ENCODE measurements around the gene TCF7L2. TPM values are rescaled to one million over a fixed set of nuclear protein-coding genes. Genes with fewer than 3 reads are reported as not detected.
"Not testable (repeated sequence)": the region's sequence is repeated elsewhere in the genome, so short reads cannot be mapped to it uniquely, and the experiment has no call there.

Gene TCF7L2
- total and polyA plus RNA-seq, 2 donors: 19.5 to 24.7 TPM

DNA sequence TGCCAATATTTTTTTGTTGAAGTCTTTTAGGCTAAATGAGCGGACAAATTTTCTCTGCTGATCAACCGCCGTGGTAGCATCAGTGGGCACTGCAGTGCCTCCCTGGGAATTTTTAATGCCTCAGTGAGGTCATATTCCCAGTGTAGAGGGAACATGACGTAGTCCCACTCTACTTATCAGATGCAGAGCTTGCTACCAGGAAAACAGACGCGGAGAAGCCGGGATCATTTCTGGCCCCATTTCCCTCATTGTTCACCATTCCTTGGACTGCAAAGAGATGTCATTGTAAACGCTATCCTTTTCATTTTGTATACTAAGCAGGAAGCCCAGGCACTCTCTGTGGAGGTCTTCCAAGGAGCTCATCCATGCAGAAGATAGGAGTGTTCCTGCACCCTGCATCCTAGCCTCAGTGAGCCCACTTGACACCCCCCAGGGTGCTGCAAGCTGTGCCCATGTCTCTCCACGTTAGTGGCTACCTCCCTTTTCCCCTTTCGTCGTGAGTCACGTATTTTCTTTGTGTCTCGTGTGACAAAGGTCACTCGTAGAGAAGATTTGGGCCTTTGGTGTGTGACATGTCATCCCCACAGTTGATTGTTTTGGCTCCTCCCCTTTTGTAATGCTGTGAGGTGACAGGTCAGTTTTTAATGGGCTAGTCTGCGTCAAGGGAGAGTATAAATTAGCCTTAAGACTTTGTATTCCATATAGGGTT, 145.5 kb downstream of the TCF7L2 start:
- no peak for DNase-seq (ENCODE audit: extremely low spot score)
- no peak overlapping the region for H3K4me3 ChIP-seq (ENCODE audit: low read depth, low read length)
- peaks cover 1% of the 10 kb centered on the region for H3K4me1 ChIP-seq (ENCODE audit: insufficient read depth)
- H3K36me3 ChIP-seq (ENCODE audit: insufficient read depth): no peaks in the 10 kb centered on the region
- WGBS: 85% methylated on average over 15 of the region's 15 CpGs
- H3K27ac ChIP-seq (ENCODE audit: low read depth): no peak overlapping the region

DNA sequence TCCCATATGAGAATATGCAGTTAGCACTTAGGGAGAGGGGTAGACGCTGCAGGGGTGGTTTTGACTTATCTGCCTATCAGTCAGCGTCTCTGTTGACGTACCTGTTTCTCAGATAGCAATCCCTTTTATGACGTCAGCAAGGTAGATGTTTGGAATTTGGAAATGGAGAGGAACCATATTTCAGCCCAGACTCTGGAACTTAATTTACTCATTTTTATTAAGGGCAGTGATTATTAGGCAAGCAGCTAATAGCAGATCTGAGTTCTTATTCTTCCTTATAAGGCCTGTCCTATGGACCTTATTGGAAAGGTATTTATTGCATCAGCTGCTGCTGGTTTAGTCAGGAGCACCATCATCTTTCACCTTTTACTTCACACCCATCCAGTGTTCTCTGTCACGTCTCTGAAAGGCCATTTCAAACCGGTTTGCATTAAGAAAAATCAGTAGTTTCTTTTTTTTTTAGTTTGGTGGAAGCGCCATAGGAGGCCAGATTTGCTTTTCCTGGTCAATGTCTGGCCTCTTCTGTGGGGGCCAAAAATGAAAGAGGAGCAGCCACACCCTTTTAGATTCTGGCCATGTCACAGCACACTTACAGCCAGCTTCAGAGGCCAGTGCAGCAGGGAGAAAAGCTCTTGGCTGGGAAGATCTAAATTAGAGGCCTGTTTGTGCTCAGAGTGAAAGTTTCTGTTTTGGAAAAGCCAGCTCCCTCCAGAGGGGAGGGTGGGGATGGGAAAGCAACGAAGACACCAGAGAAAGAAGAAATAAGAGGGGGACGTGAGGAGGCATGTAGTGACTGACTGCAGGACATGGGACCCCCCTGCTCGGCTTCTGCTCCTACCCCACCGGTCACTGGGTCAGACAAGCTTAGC, 146.3 kb downstream of the TCF7L2 start:
- 62% methylated on average over 11 of the region's 11 CpGs for WGBS
- H3K36me3 ChIP-seq (ENCODE audit: insufficient read depth): no peaks in the 10 kb centered on the region
- no peak for DNase-seq (ENCODE audit: extremely low spot score)
- H3K4me1 ChIP-seq (ENCODE audit: insufficient read depth): peaks cover 1% of the 10 kb centered on the region
- H3K4me3 ChIP-seq (ENCODE audit: low read depth, low read length): no peak overlapping the region
- H3K27ac ChIP-seq (ENCODE audit: low read depth): no peak overlapping the region

DNA sequence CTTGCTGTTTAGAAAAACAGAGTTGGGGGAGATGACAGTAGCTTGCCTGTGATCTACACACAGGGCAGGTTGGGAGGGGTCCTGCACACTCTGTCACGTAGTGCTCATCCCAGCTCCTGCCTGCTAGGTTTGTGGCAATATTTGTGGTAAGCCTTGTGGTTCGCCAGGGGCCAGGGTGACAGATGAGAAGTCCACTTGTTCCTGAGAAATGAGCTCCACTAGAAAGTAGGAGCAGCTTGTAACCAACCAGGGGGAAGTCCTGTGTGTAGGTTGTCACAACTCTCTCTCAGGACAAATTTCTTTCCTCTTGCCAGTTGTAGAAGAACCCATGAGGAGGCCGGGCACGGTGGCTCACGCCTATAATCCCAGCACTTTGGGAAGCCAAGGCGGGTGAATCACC, 147.0 kb downstream of the TCF7L2 start:
- peaks cover 1% of the 10 kb centered on the region for H3K4me1 ChIP-seq (ENCODE audit: insufficient read depth)
- 82% methylated on average over 6 of the region's 6 CpGs for WGBS

DNA sequence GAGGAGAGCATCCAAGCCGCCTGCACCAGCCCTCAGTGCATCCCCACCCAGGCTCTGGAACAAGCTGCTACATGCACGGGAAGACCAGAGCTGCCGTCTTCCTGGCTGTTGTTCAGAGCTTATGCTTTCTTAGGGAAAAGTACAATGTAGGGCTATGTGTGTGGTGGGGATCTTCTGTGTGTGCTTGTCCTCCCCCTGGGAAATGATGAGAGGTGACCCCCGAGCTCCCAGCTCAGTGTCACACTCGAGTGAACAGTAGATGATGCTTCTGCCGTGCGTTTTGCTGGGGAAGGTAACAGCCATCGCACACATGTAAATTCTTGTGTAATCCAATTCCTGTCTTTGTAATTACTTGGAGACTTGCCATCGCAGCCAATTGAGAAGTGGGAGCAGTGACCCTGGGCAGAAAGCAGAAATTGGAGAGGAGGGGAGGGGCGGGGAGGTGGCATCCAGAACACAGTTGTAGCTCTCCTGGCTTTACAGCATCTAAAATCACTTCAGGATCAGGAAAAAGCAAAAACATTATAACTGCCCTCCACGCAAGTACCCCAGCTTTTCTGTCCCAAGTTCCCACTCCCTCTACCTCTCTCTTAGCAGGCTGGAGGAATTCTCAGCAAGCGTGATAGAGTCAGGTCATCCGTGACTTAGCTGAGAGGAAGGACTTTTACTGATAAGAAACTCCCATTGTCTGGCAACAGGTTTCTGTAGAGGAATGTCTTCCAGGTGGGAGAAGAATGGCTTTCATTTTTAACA, 149.6 kb downstream of the TCF7L2 start:
- H3K4me3 ChIP-seq (ENCODE audit: low read depth, low read length): no peak overlapping the region
- H3K4me1 ChIP-seq (ENCODE audit: insufficient read depth): no peaks in the 10 kb centered on the region
- no peak for DNase-seq (ENCODE audit: extremely low spot score)
- H3K36me3 ChIP-seq (ENCODE audit: insufficient read depth): no peaks in the 10 kb centered on the region
- WGBS: 58% methylated on average over 13 of the region's 13 CpGs
- no peak overlapping the region for H3K27ac ChIP-seq (ENCODE audit: low read depth)

More for the DNA sequence above, 147.0 kb downstream of the TCF7L2 start:
- Histone ChIP-seq H3K36me3 (ENCODE audit: insufficient read depth) (no peaks in the 10 kb centered on the region), H3K27ac (ENCODE audit: low read depth) (no peak overlapping the region), H3K4me3 (ENCODE audit: low read depth, low read length) (no peak overlapping the region)
- DNase-seq (ENCODE audit: extremely low spot score): no peak

DNA sequence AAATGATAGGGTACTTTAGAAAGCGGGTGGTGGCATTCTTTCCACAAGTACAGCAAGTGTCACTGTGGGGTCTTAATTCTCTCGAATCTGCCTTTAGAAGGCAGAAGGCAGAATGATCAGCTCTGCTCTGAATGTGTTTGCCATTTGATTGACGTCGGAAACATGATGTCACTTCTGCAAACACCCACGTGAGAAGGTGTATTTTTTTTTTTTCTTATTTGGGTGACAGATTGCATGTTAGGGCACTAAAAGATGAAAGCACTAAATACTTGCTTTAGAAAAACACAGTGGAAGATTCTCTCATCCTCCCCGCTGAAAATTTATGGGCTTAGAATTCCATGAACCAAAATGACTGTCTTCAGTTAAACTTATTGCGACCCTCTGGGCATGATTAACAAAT, 150.2 kb downstream of the TCF7L2 start:
- Histone ChIP-seq H3K4me3 (ENCODE audit: low read depth, low read length) (no peak overlapping the region), H3K27ac (ENCODE audit: low read depth) (no peak overlapping the region), H3K4me1 (ENCODE audit: insufficient read depth) (no peaks in the 10 kb centered on the region), H3K36me3 (ENCODE audit: insufficient read depth) (no peaks in the 10 kb centered on the region)
- 81% methylated on average over 7 of the region's 7 CpGs for WGBS
- DNase-seq (ENCODE audit: extremely low spot score): no peak

DNA sequence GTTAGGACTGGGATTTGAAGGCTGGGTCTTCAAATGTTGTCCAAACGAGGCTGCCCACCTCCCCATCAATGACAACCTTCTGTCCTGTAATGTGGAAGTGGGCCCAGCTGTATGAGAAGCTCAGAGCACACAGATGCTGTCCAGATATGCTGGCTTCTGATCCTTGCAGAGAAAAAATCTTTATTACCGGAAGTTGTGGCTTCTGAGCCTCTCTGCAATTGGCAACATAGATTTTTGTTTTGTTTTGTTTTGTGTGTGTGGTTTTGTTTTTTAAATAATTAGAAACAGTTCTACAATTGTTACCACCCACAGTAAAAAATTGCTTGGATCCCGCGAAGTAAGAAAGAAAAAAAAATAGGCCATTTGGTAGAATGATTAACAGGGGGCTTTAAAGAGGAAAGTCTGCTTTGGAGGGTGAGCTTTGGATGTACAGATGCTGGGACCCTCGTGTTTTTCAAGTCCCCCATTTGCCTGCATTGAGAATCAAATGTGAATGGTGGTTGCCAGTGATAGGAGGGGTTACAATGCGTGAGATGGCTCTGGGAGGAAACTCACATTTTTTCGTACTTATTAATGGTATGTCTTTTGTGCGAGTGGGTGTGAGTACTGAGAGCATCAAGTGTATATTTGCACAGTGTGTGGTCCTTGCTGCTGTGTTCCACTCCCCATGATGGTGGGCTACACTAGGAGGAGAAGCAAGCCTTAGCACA, 153.2 kb downstream of the TCF7L2 start:
- H3K4me1 ChIP-seq (ENCODE audit: insufficient read depth): no peaks in the 10 kb centered on the region
- no peak for DNase-seq (ENCODE audit: extremely low spot score)
- WGBS: 56% methylated on average over 8 of the region's 8 CpGs
- H3K4me3 ChIP-seq (ENCODE audit: low read depth, low read length): no peak overlapping the region
- H3K36me3 ChIP-seq (ENCODE audit: insufficient read depth): no peaks in the 10 kb centered on the region
- no peak overlapping the region for H3K27ac ChIP-seq (ENCODE audit: low read depth)

DNA sequence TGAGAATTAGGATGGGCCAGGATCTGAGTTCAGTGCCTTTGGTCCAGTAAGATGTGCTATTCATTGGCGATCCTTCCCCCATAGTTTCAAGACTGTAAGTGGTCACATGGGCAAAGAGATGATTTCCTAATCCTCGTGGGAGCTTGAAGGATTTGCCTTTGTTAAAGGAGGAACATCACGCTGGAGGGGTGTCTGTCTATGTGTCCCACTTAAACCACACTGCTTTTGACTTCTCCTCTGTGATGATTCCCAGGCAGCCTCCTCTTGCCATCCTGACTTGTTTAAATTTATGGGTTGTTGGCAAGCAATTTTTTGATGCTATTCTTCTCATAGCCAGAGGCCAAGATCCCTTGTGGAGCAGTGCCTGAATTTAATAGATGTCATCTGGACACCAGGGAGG, 154.0 kb downstream of the TCF7L2 start:
- no peak for DNase-seq (ENCODE audit: extremely low spot score)
- H3K4me1 ChIP-seq (ENCODE audit: insufficient read depth): no peaks in the 10 kb centered on the region
- WGBS: 44% methylated on average over 3 of the region's 3 CpGs
- H3K36me3 ChIP-seq (ENCODE audit: insufficient read depth): no peaks in the 10 kb centered on the region
- no peak overlapping the region for H3K27ac ChIP-seq (ENCODE audit: low read depth)
- no peak overlapping the region for H3K4me3 ChIP-seq (ENCODE audit: low read depth, low read length)

DNA sequence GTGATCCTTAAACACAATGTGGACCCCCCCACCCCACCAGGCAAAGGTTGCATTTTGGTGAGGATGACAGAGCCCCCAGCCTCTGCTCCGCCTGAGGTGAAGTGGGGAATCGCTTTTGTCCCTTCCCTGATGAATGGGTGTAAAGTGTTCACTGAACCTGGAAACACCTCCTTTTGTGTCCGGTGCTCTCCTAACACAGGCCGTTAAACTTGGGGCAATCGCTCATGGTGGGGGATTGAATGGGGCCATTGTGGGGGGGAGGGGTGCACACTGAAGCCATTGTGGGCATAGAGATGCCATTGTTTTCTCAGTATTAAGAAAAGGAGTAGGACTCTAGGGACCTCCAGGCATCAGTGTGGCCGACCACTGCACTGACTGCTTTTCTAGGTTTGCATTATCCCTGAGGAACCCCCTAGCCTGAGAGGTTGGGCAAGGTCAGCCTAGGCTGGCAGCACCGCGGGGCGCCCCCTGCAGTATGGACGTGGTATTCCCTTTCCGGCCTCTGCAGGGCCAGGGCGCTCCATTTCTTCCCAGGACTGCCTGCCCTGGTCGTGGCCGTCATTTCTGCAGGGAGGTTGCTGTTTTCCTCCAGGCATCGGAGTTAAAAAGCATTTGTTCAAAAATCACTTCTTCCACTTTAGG, 158.3 kb downstream of the TCF7L2 start:
- H3K4me1 ChIP-seq (ENCODE audit: insufficient read depth): no peaks in the 10 kb centered on the region
- no peak overlapping the region for H3K27ac ChIP-seq (ENCODE audit: low read depth)
- no peak for DNase-seq (ENCODE audit: extremely low spot score)
- H3K36me3 ChIP-seq (ENCODE audit: insufficient read depth): no peaks in the 10 kb centered on the region
- no peak overlapping the region for H3K4me3 ChIP-seq (ENCODE audit: low read depth, low read length)
- WGBS: 74% methylated on average over 15 of the region's 15 CpGs

DNA sequence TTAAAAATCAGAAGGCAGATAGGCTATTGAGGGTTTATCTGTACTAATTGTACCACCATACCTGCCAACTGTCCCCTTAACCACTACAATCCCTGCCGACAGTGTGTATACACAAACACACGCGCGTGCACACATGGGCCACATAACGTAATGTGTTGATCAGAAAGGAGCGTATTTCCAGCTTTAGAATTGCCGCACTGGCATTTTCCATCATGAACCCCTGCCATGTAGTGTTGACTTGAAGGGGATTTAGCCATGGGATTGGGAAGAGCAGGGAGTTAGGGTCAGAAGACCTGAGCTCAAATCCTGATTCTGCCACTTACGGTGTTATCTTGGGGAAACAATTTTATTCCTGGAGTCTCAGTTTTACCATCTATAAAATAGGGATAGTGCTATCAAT, 158.9 kb downstream of the TCF7L2 start:
- Histone ChIP-seq H3K4me3 (ENCODE audit: low read depth, low read length) (no peak overlapping the region), H3K4me1 (ENCODE audit: insufficient read depth) (no peaks in the 10 kb centered on the region), H3K36me3 (ENCODE audit: insufficient read depth) (no peaks in the 10 kb centered on the region), H3K27ac (ENCODE audit: low read depth) (no peak overlapping the region)
- no peak for DNase-seq (ENCODE audit: extremely low spot score)
- 97% methylated on average over 8 of the region's 8 CpGs for WGBS

DNA sequence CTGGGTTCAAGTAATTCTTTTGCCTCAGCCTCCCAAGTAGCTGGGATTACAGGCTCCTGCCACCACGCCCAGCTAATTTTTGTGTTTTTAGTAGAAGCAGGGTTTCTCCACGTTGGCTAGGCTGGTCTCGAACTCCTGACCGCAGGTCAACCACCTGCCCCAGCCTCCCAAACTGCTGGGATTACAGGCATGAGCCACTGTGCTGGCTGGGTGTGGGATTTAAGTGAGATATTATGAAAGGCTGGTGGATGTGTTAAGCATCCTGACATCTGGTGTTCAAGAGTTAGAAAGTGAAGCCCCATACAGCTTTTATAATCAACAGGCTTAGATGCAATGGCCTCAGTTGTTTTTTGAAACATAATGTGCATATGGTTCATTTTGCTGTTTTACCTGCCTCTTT, 159.4 kb downstream of the TCF7L2 start:
- not testable (repeated sequence) for H3K4me1 ChIP-seq (ENCODE audit: insufficient read depth)
- 94% methylated on average over 4 of the region's 4 CpGs for WGBS

DNA sequence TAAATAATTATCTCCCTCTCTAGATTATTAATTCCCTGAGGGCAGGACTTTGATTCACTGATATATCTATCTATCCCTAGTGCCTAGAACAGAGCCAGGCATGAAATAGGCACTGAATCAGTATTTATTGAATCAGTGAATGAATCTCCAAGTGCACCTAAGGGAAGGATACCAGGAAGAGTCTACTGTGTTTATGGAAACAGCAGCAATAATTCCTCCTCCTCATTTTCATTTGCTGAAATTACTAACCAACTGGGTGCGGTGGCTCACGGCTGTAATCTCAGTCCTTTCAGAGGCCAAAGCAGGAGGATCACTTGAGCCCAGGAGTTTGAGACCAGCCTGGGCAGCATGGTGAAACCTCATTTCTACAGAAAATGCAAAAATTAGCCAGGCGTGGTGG, 161.2 kb downstream of the TCF7L2 start:
- Histone ChIP-seq H3K36me3 (ENCODE audit: insufficient read depth) (no peaks in the 10 kb centered on the region), H3K4me3 (ENCODE audit: low read depth, low read length) (no peak overlapping the region), H3K27ac (ENCODE audit: low read depth) (no peak overlapping the region), H3K4me1 (ENCODE audit: insufficient read depth) (no peaks in the 10 kb centered on the region)
- WGBS: 98% methylated on average over 3 of the region's 3 CpGs
- DNase-seq (ENCODE audit: extremely low spot score): no peak

More for the DNA sequence above, 159.4 kb downstream of the TCF7L2 start:
- H3K27ac ChIP-seq (ENCODE audit: low read depth); H3K4me3 ChIP-seq (ENCODE audit: low read depth, low read length); H3K36me3 ChIP-seq (ENCODE audit: insufficient read depth); DNase-seq (ENCODE audit: extremely low spot score): not testable (repeated sequence)

DNA sequence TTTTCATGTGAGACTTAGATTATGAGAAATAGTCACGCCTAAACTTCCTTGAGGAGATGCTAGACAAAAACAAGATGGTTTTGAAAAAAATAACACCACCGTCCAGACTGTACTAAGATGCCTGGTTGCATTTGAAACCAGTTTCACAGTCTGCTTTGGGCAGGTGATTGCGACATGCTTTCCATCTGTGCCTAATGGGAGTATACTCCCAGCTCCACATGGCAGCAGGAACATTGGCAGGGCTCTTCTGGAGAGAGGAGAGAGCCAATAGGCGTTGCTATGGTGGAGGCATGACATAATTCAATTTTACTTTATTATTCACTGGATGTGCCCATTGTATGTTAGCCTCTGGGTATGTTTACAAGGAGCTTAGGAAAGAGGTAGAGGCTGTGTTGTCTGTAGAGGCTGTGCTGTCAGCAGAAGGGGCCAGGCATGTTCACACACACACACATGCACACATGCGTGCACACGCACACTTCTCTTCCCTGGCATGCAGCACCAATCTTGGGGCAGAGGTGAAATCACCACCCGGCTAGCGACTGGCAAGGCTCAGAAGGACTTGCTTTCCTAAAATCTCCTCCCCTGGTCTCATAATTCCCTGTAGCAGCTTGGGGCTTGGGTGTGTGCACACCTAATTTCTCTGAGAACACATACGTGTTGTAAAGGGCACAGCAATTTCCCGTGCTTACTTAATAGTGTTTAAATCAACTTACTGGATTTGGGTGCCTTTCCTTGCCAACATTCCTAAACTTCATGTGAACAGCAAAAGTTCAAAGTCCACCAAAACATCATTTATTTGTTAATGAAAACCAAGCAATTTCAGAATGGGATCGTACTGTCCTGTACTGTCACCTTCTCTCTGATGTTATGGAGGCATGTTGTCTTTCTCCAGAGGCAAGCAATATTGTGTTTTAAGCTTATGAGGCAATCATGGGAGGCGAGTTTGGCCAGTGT, 162.1 kb downstream of the TCF7L2 start:
- DNase-seq (ENCODE audit: extremely low spot score): no peak

More for the DNA sequence above, 162.1 kb downstream of the TCF7L2 start:
- WGBS: 85% methylated on average over 12 of the region's 12 CpGs
- Histone ChIP-seq H3K4me1 (ENCODE audit: insufficient read depth) (no peaks in the 10 kb centered on the region), H3K36me3 (ENCODE audit: insufficient read depth) (no peaks in the 10 kb centered on the region), H3K27ac (ENCODE audit: low read depth) (no peak overlapping the region), H3K4me3 (ENCODE audit: low read depth, low read length) (no peak overlapping the region)

Data from urinary bladder (tissue), 4 donors.